Dermis blood vessel endothelial cell (primary cell): ENCODE measurements around the gene NDUFA9. TPM values are rescaled to one million over a fixed set of nuclear protein-coding genes. Genes with fewer than 3 reads are reported as not detected.

Source experiments
- total RNA-seq: library from RNA; depleted of rRNA; stranded (reverse); fragments of >200 nt; gene quantifications from 2 replicates; pipeline ENCODE4 v1.2.3, GENCODE V29; 2014

Gene NDUFA9
- total RNA-seq, 1 donor from 2014 or later, result 54.5 TPM

Other genes with a start within 250 kb of the NDUFA9 start
- not detected in 2 replicates for gene FGF6, start 203.3 kb upstream of the NDUFA9 start, total RNA-seq
- gene RAD51AP1, start 110.2 kb upstream of the NDUFA9 start, total RNA-seq, result 12.3 and 34.2 TPM in 2 replicates
- 18.9 and 29.0 TPM in 2 replicates for gene DYRK4, start 86.9 kb upstream of the NDUFA9 start, total RNA-seq
- gene AKAP3, start 63 bp upstream of the NDUFA9 start, total RNA-seq, result 0.85 and 2.4 TPM in 2 replicates
- gene GALNT8, start 71.3 kb downstream of the NDUFA9 start, total RNA-seq, result under 0.01 and 0.14 TPM in 2 replicates